GM21367 (cell line): Measurements from ENCODE around the gene PARN.

ENCODE experiments used
- ATAC-seq: cut with Tn5 transposase; IDR thresholded peaks from one replicate; pipeline ENCODE4 v1.9.1; 2021; ENCODE audit not compliant: unreplicated experiment

PARN gene

GRCh38 chr16:14501331-14502255 is 128.5 kb downstream of the PARN start:
- no peak for ATAC-seq

DNA sequence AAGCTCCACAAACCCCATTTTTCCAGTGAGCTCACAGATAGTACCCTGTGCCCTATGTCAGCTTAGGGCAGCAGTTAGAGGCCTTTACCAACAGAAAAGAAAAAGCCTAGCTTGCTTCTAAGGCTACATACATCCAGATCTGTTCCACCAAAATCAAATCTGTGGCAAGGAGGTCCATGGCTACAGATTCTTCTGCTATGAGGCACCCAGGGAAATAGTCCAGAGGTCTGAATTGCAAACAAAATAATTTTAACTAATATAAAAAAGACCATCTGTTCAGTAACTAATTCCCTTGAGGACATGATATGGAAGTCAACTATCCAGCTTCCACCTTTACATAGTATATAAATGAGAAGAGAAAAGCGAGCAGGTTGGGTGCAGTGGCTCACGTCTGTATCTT is 129.3 kb downstream of the PARN start:
- ATAC-seq, result no peak

- no peak for ATAC-seq
These were observed 130.9 kb downstream of the PARN start for GRCh38 chr16:14499110-14499509.

DNA sequence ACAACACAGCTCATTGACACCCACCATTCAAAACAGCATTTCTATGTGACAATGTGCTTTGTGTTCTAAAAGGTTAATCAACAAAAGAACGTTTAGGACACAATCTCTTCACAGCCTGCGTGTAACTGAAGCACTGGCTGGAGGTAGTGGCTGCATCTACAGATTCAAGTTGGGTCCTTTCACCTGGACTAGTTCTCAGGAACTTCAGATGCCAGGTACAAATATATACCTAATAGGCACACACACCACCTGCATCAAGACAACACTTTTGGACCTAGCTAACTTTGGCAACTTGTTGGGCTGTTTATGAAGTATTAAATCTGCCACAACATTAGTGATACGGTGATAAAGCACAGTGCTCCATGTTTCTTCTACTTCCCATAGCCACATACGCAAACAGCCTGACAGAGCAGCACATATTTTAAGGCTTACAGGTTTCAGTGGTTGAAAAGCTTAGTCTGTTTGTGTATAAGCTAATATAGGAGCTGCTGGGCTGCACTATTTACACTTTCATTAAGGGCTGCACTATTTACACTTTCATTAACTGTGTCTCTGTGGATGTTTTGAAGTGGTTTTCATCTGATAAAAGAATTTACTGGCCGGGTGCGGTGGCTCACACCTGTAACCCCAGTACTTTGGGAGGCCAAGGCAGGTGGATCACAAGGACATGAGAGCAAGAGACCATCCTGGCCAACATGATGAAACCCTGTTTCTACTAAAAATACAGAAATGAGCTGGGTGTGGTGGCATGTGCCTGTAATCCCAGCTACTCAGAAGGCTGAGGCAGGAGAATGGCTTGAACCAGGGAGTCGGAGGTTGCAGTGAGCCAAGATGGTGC is 132.6 kb downstream of the PARN start:
- ATAC-seq, result no peak

- ATAC-seq, result no peak
These were observed 133.3 kb downstream of the PARN start for GRCh38 chr16:14496786-14497185.

DNA sequence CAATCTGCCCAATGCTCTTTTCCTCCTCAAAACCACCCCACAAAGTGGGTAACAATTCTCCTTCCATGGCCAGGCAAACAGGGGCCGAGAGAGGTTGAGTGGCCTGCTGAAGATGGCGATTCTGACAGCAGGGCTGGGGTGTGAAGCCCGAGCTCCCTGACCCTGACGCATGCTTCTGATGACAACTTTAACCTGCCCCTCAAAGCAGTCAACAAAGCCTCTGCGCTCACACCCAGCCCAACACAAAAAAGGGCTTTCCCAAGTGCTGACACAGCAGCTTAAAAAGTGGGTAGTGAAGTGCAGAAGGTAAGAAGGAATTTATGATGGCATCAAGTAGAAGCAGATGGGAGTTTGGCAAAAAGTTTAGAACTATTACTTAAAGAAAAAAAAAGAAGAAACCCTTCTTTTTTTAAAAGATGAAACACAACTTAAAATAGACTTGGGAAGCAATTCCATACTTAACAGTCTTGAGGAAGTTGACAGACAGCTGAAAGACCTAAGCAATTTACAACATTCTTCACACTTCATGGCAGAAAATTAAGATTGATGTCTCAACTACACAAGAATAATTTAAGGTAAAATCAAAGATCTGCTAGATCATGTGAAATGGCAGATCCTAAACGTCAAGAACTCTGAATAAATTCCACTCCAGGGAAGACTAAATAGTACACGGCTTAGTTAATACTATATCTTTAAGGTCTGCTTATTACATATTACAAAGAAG is 133.9 kb downstream of the PARN start:
- no peak for ATAC-seq

DNA sequence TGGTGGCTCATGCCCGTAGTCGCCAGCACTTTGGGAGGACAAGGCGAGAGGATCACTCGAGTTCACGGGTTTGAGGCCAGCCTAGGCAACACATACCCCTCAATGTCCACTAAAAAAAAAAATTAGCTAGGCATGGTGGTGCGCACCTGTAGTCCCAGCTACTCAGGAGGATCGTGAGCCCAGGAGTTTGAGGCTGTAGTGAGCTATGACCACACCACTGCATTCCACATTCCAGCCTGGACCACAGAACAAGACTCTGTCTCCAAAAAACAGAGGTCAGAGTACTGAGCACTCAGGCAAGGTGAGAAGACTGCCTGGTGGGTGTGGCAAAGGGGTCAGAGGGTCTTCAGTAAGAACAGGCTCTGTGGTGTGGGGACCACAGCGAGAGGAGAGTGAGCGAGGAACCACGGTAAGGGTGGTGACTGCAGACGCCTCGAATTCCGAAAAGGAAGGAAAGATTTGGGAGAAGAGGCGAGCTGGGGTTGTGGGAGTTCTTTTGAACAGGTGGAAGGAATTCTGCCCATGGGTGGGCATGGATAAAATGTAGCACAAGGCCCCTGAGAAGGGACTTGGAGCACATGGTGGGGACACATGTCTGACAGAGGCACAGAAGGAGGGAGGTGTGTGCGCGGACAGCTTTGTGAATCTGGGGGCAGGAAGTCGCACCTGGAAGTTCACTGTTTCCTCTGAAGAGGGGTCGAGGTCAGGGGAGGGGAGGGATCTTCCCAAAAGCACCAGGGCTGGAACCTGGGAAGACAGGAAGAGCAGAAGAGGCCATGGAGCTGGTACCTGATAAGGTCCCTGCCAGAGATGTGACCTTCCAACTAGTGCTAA is 134.6 kb downstream of the PARN start:
- no peak for ATAC-seq

DNA sequence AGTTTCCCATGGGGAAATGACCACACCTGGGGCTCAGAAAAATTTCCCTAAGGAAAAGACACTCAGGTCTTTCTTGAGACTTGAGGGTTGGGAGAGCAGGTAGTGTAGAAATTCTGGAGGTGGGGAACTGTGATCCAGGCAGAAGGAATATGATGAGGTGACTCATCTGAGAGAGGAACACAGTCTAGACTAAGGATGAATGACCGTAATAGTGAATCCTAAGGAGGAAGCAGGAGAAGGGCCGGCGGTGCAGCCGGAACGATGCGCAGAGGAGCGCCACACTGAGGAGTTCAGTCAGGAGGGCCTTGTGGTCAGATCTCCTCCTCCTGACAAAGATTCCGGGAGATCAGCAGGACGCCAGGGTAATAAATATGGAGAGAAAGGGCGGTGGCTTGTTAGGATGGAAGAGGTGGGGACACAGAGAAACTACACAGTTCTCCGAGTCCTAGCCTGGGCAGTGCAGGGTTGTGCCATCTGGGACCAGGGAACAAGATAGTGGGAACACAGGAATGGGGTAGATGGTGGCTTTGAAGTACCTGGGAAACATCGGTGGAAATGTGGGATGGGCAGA is 135.6 kb downstream of the PARN start:
- ATAC-seq, result no peak

DNA sequence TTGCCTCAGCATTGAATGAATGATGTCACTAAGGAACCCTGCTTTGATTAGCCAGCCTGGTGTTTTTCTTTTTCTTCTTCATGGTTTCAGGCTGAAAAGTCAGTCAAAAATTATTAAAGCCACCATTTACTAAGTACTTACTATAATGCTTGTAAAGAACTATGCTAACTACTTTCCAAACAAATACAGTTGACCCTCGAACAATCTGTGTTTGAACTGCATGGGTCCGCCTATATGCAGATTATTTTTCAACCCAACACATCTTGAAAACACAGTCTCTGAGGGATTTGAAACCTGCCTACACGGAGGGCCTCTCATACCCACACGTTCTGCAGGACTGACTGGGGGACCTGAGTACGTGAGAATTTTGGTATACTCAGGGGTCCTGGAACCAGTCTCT is 136.3 kb downstream of the PARN start:
- ATAC-seq, result no peak

DNA sequence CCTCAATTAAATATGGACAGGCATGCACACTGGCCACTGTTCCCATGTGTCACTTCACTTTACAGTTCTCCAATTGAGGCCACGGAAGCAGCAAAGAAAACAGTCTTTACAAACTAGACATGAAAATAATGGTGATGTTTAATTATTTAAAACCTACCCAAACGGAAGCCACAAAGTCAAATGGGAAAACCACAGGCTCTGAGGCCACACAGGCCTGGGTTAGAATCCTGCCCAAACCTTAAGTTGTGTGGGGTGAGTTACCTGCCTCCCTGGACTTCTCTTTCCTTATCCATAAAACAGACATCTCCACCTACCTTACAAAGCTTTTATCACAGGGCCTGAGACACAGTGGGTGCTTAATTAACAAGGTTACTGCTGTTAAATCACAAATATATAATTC is 137.4 kb downstream of the PARN start:
- no peak for ATAC-seq

DNA sequence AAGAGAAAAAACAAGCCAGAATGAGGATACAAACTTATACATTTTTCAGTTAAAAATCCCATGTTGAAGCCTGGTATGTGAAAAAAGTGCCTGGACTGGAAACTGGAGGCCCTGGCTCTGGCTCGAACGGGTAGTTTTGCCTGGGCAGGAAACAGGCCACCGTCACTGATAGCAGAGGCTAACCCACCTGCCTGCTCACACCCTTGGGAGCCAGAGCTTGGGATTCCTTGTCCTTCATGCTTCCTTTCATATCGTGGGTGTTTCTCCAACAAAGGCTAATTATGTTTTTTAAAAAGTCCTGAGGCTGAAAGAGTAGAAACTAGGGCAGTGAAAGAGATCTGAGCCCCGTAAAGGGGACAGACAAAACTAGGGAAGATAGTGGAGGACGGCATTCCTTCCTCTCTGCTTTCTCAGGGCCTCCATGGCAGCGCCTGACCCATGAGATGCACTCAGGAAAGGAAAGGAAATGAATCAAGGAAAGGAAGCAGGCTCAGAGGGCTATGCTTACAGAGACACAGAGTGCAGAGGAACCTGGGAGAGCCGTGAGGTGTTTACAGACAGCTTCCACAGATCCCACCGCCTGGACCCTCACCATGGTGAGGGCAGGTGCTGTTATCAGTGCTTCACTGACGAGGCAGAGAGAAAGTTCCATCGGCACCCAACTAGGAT is 138.1 kb downstream of the PARN start:
- no peak for ATAC-seq

- no peak for ATAC-seq
These were observed 139.8 kb downstream of the PARN start for GRCh38 chr16:14490235-14490634.

DNA sequence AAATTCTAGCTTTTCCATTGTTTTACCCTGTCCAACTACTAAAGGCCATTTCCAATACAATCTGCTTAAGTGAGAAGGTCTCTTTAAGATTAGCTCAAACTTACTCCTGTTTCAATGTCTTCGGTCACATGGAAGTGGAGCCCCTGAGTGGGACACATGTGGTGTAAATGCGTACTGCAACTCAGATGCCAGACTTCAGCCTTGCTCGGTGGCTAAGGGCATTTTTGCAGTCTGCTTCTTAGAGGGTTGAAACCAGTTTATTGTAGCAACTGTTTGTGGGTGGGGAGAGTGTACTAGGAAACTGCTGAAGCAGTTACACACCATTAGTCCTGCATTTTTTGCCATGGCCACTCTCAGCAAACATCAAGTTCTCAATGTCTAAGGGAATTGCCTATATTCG is 140.6 kb downstream of the PARN start:
- ATAC-seq, result no peak

DNA sequence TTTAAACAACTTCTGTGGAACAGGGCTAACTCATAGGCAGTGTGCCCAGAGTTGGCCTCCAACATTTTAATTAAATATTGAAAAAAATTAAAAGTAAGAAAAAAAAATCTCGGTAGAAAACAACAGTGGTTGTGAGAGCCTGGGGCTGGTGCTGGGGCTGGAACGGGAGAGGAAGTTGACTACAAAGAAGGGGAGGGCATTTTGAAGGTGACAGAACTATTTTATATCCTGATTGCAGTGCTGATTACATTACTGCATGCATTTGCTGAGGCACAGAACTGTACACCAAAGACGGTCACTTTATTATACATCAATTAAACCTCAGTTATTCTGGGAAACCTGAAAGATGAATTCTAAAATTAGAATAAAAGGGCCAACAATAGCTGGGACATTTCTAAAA is 142.5 kb downstream of the PARN start:
- ATAC-seq, result no peak

DNA sequence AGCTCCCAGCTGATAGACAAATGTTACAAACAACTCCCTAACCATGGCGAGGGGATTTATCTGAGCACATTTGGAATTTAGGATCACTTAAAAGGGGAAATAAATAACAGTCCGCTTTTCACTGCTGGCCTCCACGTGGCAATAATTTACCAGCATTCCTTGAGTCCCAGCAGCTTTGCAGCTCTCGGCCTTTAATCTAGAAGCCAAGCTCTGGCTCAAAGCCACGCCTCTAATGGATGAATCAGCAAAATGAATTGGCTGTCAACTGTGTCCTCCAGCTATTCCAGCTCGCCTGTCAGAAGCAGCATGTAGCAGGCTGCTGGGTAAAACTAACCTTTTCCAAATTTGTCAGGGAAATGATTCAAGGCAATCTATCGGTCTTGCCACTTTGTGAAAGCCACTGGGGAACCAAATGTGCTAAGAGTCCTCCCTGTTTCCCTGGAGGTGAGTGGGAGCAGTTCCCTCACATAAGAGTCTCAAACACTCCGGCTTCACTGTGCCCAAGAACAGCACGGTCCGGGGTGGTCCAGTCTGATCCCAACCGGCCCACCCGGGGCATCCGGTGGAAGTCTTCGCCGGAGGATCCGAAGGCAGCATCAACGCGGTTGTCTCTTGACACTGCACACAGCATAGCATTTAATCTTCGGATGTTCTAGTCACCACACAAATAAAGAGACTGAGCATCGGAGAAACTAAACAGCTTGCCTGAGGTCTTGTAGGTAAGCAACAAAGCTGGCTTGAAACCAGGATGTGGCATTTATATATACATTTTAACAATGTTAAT is 143.3 kb downstream of the PARN start:
- no peak for ATAC-seq

GRCh38 chr16:14485811-14486519 is 144.1 kb downstream of the PARN start:
- no peak for ATAC-seq

GRCh38 chr16:14485121-14485551 is 144.9 kb downstream of the PARN start:
- ATAC-seq, result no peak

DNA sequence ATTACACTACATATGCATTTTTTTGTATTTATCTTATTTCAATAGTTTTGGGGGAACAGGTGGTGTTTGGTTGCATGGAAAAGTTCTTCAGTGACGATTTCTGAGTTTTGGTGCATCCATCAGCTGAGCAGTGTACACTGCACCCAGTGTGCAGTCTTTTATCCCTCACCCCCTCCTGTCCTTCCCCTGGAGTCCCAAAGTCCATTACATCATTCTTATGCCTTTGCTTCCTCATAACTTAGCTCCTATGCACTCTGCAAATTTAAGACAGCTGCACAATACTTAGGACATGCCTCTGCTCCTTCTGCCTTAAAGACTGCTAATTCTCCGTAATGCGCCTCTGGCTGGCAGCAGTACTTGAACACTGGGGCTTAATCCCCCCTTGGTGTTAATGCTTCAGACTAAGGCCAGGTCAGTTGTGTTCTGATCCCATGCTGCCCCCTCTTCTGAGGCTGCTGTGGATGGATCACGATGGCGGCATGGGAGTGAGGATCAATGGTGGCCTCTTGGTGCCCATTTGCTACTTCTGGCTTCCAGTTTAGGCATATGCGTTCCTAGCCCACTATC is 146.2 kb downstream of the PARN start:
- ATAC-seq, result no peak
